Upper lobe of right lung (tissue), 1 donor: ENCODE results near the gene NCOA3. TPM values are rescaled to one million over a fixed set of nuclear protein-coding genes. Genes with fewer than 3 reads are reported as not detected.
A peak's percentile ranks its signal among the peaks of the same experiment; 100 is the strongest.

ENCODE experiments used
- ATAC-seq: fragments of 200-7000 bp; cut with Tn5 transposase; one replicate; pipeline ENCODE4 v1.9.1; 2020; ENCODE audit warnings: mild to moderate bottlenecking, moderate library complexity
- DNase-seq: peaks from one replicate; pipeline ENCODE4 v3.0.0-alpha.2; 2020
- H3K27ac ChIP-seq: fragments of 200-600 bp; one replicate; pipeline ENCODE4 v1.8.0; 2022
- H3K27me3 ChIP-seq: fragments of 200-600 bp; one replicate; pipeline ENCODE4 v1.8.0; 2022; ENCODE audit warnings: mild to moderate bottlenecking
- H3K36me3 ChIP-seq: fragments of 200-600 bp; one replicate; pipeline ENCODE4 v1.8.0; 2022
- H3K4me1 ChIP-seq: fragments of 200-600 bp; one replicate; pipeline ENCODE4 v1.8.0; 2022
- H3K4me3 ChIP-seq: fragments of 200-600 bp; one replicate; pipeline ENCODE4 v1.8.0; 2022; ENCODE audit warnings: mild to moderate bottlenecking
- H3K9me3 ChIP-seq: fragments of 200-600 bp; one replicate; pipeline ENCODE4 v1.8.0; 2022
- intact Hi-C: fragments of 100-400 bp; cut with DNase I; formaldehyde crosslinking; loops from one replicate; pipeline ENCODE4 v1.11.0; 2022
- total RNA-seq: library from RNA; stranded (reverse); fragmentation: NEBNext Ultra II Directional; extraction: Animal tissue kit (Norgen Biotek cat#: 25700); gene quantifications from one replicate; pipeline ENCODE4 v1.2.1, GENCODE V29; 2021
- TF ChIP-seq, protein P1 (sequence below): fragments of 200-600 bp; IDR thresholded peaks from one replicate; pipeline ENCODE4 v1.8.0; 2022; ENCODE audit warnings: antibody characterized with exemption
- donor health status: DM: no; HTN: yes; CAD: no; lungs with severe emphysema.

NCOA3 gene
- total RNA-seq, 1 donor from 2014 or later: 48.8 TPM

DNA sequence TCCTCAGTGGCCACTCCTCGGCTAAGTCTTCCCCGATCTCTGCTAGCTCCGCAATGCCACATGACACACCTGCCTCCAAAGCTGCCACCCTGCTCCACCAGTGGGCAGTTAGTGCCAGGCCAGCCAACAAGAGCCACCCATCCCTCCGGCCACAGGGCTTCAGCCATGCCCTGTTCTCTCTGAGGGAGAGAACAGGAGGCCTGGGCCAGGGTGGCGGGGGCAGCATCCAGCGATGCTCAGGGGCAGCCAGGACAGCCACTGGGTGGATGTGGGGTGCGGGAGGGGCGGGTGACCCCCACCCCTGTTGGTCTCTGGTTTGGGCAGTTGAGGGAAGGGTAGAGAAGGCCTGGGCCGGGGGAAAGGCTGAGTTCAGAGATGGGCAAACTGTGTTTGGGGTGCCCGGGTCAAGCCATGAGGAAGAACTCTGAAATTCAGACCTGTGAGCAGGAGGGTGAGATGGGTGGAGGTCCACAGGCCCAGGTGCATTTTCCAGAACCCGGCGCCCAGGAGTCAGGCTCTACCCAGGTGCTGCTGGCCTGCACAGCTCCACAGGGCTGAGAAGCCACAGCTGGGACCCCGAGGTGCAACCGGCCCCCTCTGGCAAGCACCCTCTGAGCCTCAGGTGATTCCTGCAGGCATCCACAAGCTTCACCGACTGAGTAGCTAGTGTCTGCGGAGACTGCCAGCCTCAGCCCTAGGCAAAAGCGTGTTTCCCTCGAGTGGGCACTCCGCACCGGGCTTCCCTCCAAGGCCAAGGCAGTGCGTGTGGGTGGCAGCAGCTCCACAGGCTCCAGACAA, 192.5 kb downstream of the NCOA3 start:
- Histone ChIP-seq H3K4me1 (no peaks in the 10 kb centered on the region), H3K36me3 (no peaks in the 10 kb centered on the region), H3K9me3 (peaks cover 22% of the 10 kb centered on the region), H3K4me3 (no peak overlapping the region), H3K27ac (no peak overlapping the region), H3K27me3 (no peaks in the 10 kb centered on the region)
- intact Hi-C loops: no loop called here
- DNase-seq (no peak), ATAC-seq (peak; percentile 14)
- TF ChIP-seq, protein P1, sequence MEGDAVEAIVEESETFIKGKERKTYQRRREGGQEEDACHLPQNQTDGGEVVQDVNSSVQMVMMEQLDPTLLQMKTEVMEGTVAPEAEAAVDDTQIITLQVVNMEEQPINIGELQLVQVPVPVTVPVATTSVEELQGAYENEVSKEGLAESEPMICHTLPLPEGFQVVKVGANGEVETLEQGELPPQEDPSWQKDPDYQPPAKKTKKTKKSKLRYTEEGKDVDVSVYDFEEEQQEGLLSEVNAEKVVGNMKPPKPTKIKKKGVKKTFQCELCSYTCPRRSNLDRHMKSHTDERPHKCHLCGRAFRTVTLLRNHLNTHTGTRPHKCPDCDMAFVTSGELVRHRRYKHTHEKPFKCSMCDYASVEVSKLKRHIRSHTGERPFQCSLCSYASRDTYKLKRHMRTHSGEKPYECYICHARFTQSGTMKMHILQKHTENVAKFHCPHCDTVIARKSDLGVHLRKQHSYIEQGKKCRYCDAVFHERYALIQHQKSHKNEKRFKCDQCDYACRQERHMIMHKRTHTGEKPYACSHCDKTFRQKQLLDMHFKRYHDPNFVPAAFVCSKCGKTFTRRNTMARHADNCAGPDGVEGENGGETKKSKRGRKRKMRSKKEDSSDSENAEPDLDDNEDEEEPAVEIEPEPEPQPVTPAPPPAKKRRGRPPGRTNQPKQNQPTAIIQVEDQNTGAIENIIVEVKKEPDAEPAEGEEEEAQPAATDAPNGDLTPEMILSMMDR: no peak

DNA sequence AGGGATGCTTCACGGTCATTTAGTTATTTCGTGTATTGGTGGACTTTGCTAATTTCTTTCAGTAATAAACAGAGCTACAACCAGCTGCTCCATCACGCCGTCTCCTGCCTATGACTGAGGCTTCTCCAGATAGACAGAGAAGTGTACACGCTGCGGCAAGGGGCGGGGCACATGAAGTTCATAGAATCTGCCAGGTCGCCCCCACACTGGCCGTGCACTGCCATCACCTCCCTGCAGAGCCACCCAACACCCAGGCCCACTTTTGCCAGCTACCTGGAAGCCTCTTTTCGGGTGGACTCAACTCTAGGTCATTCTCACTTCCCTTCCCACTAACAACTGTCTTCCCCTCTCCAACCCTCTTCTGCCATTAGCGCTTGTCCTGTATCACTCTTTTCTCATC, 195.2 kb downstream of the NCOA3 start:
- Histone ChIP-seq H3K27ac (no peak overlapping the region), H3K4me1 (no peaks in the 10 kb centered on the region), H3K4me3 (no peak overlapping the region), H3K36me3 (no peaks in the 10 kb centered on the region), H3K27me3 (no peaks in the 10 kb centered on the region), H3K9me3 (peaks cover 14% of the 10 kb centered on the region)
- ATAC-seq: no peak
- no peak for DNase-seq
- TF ChIP-seq, protein P1: no peak
- intact Hi-C loops: no loop called here

DNA sequence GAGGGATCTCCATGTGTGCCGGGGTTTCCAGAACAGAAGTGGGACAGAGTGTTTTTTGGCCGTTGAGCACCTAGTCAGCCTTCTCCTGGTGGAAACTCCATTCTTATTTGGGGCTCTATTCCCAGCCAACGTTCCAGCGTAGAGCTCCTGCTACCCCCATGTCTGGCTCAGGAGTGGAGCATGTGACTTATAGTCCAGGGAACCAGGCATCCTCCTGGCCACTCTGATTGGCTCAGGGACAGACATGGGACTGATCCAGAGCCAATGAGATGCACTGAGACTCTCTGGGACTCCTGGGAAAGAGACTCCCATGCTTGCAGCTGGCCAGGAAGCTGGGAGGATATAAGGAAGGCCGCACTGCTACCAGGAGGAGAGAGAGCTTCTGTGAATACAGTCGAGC, 196.5 kb downstream of the NCOA3 start:
- no peak for ATAC-seq
- no peak for DNase-seq
- no peak overlapping the region for H3K4me3 ChIP-seq
- H3K36me3 ChIP-seq: no peaks in the 10 kb centered on the region
- no peaks in the 10 kb centered on the region for H3K4me1 ChIP-seq
- intact Hi-C loops: no loop called here
- no peak overlapping the region for H3K27ac ChIP-seq
- peaks cover 2% of the 10 kb centered on the region for H3K9me3 ChIP-seq
- TF ChIP-seq, protein P1: no peak
- no peaks in the 10 kb centered on the region for H3K27me3 ChIP-seq

DNA sequence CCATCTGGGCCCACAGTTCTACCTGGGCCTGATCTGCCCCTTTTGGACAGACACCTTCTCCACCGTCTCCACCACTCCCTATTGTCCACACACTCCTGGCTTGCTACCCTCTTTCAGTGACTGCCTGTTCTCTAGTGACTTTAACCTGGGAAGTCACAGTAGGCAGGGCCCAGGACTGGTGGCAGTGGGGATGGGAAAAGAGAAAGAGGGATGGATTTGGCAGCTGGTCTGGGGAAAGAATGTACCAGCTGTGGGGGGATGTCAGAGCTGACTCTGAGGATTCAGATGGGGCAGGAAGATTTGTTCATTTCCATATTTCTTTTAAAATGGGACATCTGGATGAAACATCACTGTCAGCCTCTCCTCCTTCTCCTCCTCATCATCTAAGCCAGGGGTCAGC, 198.1 kb downstream of the NCOA3 start:
- peaks cover 2% of the 10 kb centered on the region for H3K4me1 ChIP-seq
- no peaks in the 10 kb centered on the region for H3K36me3 ChIP-seq
- no peaks in the 10 kb centered on the region for H3K27me3 ChIP-seq
- DNase-seq: no peak
- intact Hi-C loops: no loop called here
- H3K4me3 ChIP-seq: no peak overlapping the region
- no peak for ATAC-seq
- TF ChIP-seq, protein P1: no peak
- no peaks in the 10 kb centered on the region for H3K9me3 ChIP-seq
- no peak overlapping the region for H3K27ac ChIP-seq

DNA sequence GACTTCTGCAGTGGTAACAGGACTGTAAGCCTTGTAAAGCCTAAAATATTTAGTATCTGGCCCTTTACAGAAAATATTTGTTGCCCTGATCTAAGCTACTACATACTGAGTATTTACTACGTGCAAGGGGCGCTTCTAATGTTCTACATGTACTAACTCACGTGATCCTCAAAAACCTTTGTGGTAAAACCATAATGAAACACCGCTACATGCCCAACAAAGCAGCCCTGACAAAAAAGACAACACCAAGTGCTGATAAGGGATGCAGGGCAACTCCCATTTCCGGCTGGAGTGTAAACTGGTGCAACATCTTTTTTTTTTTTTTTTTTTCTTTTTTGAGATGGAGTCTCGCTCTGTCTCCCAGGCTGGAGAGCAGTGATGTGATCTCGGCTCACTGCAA, 198.6 kb downstream of the NCOA3 start:
- intact Hi-C loops: no loop called here
- Histone ChIP-seq H3K9me3 (no peaks in the 10 kb centered on the region), H3K4me1 (peaks cover 3% of the 10 kb centered on the region), H3K27ac (no peak overlapping the region), H3K36me3 (no peaks in the 10 kb centered on the region), H3K27me3 (no peaks in the 10 kb centered on the region), H3K4me3 (no peak overlapping the region)
- ATAC-seq: no peak
- TF ChIP-seq, protein P1: no peak
- DNase-seq: no peak
